Activated naive CD4-positive, alpha-beta T cell treated with Interleukin-2 at 50 U/mL for 16 hours (primary cell): Measurements from ENCODE around the gene PHOX2A.
A peak's percentile ranks its signal among the peaks of the same experiment; 100 is the strongest.

Experiments
- DNase-seq: peaks from one replicate; pipeline ENCODE4 v3.0.0-alpha.2; 2020

PHOX2A gene

GRCh38 chr11:72233056-72233772 lies 10.8 kb downstream of the PHOX2A start:
- no peak for DNase-seq

DNA sequence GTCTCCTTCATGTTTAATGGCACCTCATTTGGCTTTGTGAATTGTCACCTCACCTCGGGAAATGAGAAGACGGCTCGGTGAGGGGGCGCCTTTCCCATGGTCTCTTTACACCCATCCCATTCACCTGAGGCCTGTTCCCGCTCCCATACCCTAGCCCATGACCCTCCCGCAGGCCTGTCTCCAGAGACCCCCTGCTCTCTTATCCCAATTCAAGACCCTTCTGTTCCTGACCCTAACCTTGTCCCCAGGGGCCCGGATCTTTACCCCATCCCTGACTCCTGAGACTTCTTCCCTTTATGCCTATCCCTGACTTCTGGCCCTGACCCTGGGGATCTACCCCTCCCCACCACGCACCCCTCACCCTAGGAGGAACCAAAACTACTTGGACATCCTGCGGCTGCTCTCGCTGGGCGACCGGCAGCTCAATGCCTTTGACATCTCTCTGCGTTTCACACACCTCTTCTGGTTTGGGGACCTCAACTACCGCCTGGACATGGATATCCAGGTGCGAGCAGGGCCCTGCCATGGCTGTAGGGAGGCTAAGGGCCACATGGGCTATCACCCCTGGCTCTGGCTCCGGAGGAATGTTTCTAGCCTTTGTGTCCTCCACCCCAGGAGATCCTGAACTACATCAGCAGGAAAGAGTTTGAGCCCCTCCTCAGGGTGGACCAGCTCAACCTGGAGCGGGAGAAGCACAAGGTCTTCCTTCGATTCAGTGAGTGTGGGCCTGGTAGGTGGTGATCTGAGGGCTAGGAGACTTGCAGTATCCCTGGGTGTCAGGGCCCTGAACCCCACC lies 11.5 kb downstream of the PHOX2A start:
- no peak for DNase-seq

DNA sequence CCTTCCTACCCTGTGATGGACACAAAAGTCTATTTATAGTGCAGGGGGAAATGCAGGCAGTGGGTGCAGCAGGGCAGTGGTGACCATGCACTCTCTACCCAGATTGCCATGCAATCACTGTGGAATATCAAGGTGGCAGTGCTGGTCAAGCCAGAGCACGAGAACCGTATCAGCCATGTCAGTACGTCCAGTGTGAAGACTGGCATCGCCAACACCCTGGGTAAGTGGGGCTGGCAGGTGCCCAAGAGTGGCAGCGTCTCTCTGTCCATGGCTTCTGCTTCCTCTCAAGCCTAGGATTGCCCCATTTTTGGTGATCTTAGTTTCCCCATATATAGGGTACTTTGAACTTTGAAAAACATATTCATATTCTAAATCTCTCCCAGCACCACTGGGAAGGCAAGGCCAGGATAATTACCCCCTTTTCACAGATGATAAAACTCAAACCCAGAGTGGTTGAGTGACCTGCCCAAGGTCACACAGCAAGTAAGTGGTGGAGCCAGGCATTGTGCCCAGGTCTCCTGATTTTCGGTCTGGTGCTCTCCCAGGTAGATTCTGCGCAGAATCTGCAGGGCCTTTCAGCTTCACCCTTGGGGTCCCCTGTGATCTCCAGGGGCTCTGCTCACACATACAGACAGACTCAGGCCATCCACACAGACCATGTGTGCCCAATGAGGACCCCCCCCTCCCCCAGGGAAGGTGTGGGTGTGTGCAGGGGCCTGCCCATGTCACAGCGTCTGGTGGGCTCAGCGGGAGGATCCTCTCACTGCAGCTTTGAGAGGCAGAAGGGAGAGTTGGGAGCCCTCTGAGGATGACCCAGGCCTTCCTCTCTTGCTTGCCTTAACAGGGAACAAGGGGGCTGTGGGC lies 12.3 kb downstream of the PHOX2A start:
- DNase-seq: no peak

- DNase-seq: no peak
Observed at GRCh38 chr11:72230764-72231365, 13.1 kb downstream of the PHOX2A start.

GRCh38 chr11:72229925-72230763 lies 13.8 kb downstream of the PHOX2A start:
- DNase-seq: no peak

GRCh38 chr11:72229336-72229924 lies 14.5 kb downstream of the PHOX2A start:
- DNase-seq: no peak

DNA sequence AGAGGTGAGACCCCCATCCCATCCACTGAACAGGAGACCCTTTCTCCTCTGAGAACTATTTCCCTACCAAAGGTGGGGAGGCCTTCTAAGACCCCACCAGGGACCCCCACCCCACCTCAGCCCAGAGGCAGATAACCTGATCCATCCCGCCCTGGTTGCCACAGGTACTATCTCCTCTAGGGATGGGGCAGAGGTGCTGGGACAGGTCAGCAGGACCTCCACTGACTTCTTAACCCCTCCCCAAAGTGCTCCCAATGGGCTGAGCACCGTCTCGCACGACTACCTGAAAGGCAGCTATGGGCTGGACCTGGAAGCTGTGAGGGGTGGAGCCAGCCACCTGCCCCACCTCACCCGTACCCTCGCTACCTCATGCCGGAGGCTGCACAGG lies 15.1 kb downstream of the PHOX2A start:
- no peak for DNase-seq

GRCh38 chr11:72228229-72228843 lies 15.6 kb downstream of the PHOX2A start:
- DNase-seq: no peak

- peak; percentile 1 for DNase-seq
Observed at GRCh38 chr11:72227316-72228228, 16.4 kb downstream of the PHOX2A start.

DNA sequence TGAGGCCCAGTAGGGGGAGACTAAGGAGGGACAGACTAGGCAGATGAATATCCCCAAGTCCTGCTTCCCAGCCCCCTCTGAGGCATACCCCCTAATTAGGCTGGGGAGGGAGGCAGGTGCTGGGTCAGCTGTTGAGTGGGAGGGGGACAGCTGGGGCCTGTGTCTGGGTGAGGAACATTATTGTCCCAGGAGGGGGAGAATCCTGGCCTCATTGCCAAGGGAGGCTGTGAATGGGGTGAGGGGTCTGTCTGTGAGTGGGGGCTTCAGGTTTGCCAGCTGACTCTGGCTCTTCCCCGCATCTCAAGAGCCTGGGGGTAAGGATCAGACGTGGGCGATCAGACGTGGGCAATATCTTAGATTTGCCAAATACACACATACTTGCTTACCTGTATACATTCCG lies 17.3 kb downstream of the PHOX2A start:
- no peak for DNase-seq

- DNase-seq: peak; percentile 44
Observed at GRCh38 chr11:72225411-72225951, 18.5 kb downstream of the PHOX2A start.

DNA sequence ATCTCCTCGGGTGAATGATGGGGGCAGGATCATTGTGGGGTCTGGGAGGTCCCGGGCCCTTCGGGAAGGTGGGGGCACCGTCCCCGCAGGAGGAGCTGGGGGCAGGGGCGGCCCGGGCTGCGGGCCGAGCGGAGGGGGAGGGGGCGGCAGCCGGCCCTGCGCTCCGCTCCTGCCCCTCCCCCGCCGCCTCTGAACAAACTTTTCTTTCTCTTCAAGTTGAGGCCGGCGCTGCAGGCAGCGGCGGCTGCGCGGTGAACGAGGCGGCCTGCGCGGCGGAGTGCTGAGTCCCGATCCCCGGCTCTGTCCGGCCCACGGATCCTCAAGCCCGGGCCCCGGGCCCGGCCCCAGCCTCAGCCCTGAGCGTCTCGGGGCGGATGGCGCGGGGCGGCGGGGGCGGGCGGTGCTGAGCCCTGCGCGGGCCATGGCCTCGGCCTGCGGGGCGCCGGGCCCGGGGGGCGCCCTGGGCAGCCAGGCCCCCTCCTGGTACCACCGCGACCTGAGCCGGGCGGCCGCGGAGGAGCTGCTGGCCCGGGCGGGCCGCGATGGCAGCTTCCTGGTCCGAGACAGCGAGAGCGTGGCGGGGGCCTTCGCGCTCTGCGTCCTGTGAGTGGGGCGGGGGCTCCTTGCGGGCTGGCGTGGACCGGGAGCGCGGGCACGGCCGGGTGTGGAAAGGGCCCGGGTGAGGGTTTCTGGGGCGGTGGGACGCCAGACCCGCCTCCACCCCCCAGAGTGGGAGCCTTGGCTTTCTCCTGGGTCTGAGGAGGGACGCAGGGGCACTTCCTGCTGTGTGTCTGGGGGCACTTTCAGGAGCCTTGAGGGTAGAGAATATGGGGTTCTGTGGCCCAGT lies 19.2 kb downstream of the PHOX2A start, which contains the start of gene INPPL1:
TSS of gene INPPL1 (plus strand) at position 204 of the 847 bp plus-strand sequence. CDS start at position 422, 218 bp downstream.
- peak; percentile 53 for DNase-seq

DNA sequence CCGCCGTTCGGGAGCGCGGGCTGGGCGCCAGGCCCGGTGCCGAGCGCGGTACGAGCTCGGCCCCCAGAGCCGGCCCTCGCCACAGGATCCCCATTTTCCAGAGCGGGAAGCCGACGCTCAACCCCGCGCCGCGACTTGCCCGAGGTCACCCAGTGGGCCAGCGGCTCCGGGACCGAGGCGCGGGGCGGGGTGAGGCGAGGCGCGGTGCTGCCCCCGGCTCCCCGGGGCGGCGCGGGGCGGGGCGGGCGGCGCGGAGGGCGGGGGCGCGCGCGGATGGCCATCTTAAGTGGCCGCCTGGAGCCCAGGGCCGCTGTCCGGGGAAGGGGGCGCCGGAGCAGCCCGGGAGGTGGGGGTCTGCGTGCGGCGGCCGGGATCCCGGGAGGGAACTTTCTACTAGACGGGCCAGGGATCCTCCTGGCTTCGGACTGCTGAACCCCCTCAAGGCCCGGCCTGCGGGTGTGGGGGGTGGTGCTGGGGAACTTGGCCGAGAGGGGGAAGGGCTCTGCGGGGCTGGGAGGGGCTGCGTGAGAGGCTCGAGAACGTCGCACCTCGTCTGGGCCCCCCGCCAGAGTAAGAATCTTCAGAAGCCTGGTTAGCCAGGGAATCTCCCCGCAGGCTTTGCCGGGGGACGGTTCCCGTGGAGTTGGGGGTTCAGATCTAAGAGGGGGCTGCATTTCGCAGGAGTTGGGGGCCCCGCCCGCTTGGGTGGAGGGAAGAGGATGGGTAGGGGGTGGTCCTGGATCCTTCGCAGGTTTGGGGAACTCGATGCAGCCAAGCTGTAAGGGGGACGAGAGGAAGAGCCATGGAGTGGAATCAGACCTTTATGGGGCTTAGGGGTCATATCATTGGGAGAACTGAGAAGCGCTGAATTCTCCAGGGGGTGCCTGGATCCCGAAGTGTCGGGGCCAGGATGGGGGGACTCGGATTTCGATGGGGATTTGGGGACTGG lies 20.1 kb downstream of the PHOX2A start:
- DNase-seq: peak; percentile 68

- peak; percentile 95 for DNase-seq
Observed at GRCh38 chr11:72222907-72223614, 20.9 kb downstream of the PHOX2A start.

GRCh38 chr11:72222106-72222891 lies 21.7 kb downstream of the PHOX2A start:
- DNase-seq: no peak
